AG04450 (cell line): Measurements from ENCODE around the gene CD200R1. TPM values are rescaled to one million over a fixed set of nuclear protein-coding genes. Genes with fewer than 3 reads are reported as not detected.

Experiments
- CTCF ChIA-PET: fragments of 300-600, 350-600 bp; formaldehyde crosslinking; extraction: SDS; loops from one replicate; lab custom pipeline; 2022; ENCODE audit warnings: antibody characterized with exemption, inconsistent platforms; lab: Charles Lee
- POLR2A ChIA-PET: fragments of 350-600 bp; formaldehyde crosslinking; extraction: SDS; loops from one replicate; lab custom pipeline; 2021; ENCODE audit warnings: antibody characterized with exemption, inconsistent platforms; lab: Yijun Ruan, JAX
- DNase-seq: peaks from one replicate; pipeline ENCODE4 v3.0.0-alpha.2; 2011; ENCODE audit warnings: low read depth, low spot score
- H3K27ac ChIP-seq: one replicate; pipeline ENCODE4 v1.5.1; 2012; ENCODE audit warnings: low read depth, low read length, control low read depth
- H3K27me3 ChIP-seq: one replicate; pipeline ENCODE4 v1.6.0; 2012; ENCODE audit warnings: low read length; ENCODE audit not compliant: control insufficient read depth, insufficient read depth
- H3K4me3 ChIP-seq: 2 replicates; pipeline ENCODE4 v1.5.1; 2011; ENCODE audit warnings: mild to moderate bottlenecking, low read depth, low read length, control low read depth
- H3K9me3 ChIP-seq: 2 replicates; pipeline ENCODE4 v1.5.1; 2012; ENCODE audit warnings: low read length; ENCODE audit not compliant: control insufficient read depth, insufficient read depth
- CTCF ChIP-seq: IDR thresholded peaks from 2 replicates; pipeline ENCODE4 v1.5.1; 2011; ENCODE audit warnings: low read depth, low read length, control low read depth, inconsistent platforms
- polyA plus RNA-seq: library from polyadenylated mRNA; depleted of rRNA; stranded (reverse); fragments of >200 nt; gene quantifications from 2 replicates; pipeline ENCODE4 v1.2.3, GENCODE V29; 2011

CD200R1 gene
- polyA plus RNA-seq, 1 experiment: not detected

DNA sequence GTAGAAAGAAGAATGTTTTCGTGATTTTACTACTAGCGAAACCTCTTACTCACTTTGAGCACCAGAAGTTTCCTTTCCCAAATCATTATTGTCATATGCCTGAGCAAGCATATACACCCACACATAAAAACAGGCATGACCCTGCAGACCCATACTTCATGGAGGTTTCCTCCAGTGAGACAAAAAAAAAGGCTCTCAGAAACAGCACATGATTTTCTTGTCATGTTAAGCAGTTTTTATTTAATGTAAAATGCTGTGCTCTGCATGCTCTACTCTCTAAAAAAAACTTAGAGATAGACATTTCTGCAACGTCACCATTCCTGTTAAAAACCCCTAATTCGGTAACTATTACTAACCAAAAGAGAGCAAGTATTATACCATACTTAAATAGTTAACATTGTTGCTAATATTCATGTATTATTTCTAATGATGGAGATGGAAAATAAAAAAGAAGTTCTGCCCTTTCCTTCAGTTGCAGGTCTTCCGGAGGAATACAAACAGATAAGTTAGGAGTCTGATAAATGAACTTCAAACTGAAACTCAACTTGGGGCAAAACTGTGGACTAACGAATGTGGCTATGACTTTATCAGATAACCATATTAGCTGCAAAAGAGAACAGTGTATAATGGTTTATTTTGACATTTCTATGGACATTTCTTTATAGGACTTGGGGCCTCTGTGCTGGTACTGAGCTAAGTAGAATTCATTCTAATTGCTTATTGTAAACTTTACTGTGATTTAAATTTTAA, 15.9 kb downstream of the CD200R1 start:
- DNase-seq: no peak
- Histone ChIP-seq H3K9me3 (peaks cover 4% of the 10 kb centered on the region), H3K4me3 (no peak overlapping the region), H3K27ac (no peak overlapping the region), H3K27me3 (peaks cover 8% of the 10 kb centered on the region)
- POLR2A ChIA-PET: interaction anchor here (0.5 kb wide), 1 partner anchor 10 kb away, joined by 3 read pairs; no protein-coding TSS in a partner anchor
- CTCF ChIA-PET: no interaction called here
- TF ChIP-seq CTCF: no peak

- Histone ChIP-seq H3K9me3 (no peaks in the 10 kb centered on the region), H3K27ac (no peak overlapping the region), H3K4me3 (no peak overlapping the region), H3K27me3 (peaks cover 3% of the 10 kb centered on the region)
- TF ChIP-seq CTCF: no peak
- POLR2A ChIA-PET: no interaction called here
- no peak for DNase-seq
- CTCF ChIA-PET: no interaction called here
Measured at GRCh38 chr3:112956351-112956750, 18.6 kb downstream of the CD200R1 start.

- H3K9me3 ChIP-seq: no peaks in the 10 kb centered on the region
- H3K27ac ChIP-seq: no peak overlapping the region
- CTCF ChIA-PET: interaction anchor here (1.2 kb wide), 1 partner anchor 306 kb away, joined by 4 read pairs; no protein-coding TSS in a partner anchor
- H3K27me3 ChIP-seq: no peaks in the 10 kb centered on the region
- POLR2A ChIA-PET: no interaction called here
- TF ChIP-seq CTCF: no peak
- no peak for DNase-seq
- no peak overlapping the region for H3K4me3 ChIP-seq
Measured at GRCh38 chr3:112948346-112948838, 26.5 kb downstream of the CD200R1 start.

DNA sequence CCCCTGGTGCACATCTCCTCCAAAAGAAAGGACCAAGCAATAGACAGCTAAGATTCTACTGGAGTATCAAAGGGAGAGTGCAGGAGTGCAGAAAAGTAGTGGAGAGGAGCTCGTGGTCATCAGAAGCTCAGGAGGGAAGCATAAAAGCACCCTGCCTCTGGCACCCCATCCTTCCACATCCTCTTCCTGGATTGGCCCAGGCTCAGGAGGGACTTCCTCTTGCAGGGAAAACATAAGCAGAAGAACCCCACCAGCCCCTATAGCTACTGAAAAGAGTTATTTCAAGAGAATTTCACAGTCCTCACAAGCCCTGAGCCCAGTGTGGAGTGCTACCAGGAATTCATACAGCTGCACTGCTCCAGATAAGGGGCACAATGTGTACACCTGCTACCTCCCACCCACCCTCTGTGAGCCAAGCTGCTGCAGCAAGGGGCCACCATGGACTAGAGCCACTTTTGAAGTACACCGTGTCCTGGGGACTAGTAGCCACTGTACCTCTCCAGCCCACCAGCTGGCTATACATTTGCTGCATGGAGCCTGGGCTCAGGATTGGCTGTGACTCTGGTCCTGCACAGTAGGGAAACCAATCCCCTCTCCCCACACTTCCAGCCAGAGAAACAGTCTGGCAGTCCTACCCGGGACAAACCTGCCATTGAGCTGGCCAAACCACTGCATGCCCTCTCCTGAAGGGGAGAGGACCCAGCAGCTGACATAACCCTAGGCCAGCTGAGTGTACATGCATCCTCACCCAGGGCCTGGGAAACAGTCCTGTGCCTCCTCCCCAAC, 43.0 kb downstream of the CD200R1 start:
- Histone ChIP-seq H3K27ac (no peak overlapping the region), H3K4me3 (no peak overlapping the region), H3K9me3 (no peaks in the 10 kb centered on the region), H3K27me3 (peaks cover 4% of the 10 kb centered on the region)
- ChIA-PET POLR2A (no interaction called here), CTCF (interaction anchor here (0.6 kb wide), 1 partner anchor 753 kb away, joined by 4 read pairs; no protein-coding TSS in a partner anchor)
- TF ChIP-seq CTCF: no peak
- DNase-seq: no peak

GRCh38 chr3:112930771-112931170, 44.1 kb downstream of the CD200R1 start:
- H3K27me3 ChIP-seq: peaks cover 4% of the 10 kb centered on the region
- ChIA-PET POLR2A (no interaction called here), CTCF (no interaction called here)
- no peak for DNase-seq
- H3K27ac ChIP-seq: no peak overlapping the region
- H3K9me3 ChIP-seq: no peaks in the 10 kb centered on the region
- TF ChIP-seq CTCF: no peak
- H3K4me3 ChIP-seq: no peak overlapping the region
